GM19193 (cell line): Measurements from ENCODE around the gene MMP11.

Source experiments
- POLR2A ChIP-seq: IDR thresholded peaks from 4 replicates; pipeline ENCODE4 v1.6.1; 2011; ENCODE audit not compliant: insufficient read depth, insufficient read length; ENCODE audit errors: extremely low read depth

MMP11 gene

GRCh38 chr22:23754980-23755636 is 17.5 kb upstream of the MMP11 start:
- no peak for TF ChIP-seq POLR2A

GRCh38 chr22:23755711-23756110 is 16.9 kb upstream of the MMP11 start:
- TF ChIP-seq POLR2A = no peak

- no peak for TF ChIP-seq POLR2A
Observed at GRCh38 chr22:23756891-23757290, 15.8 kb upstream of the MMP11 start.

GRCh38 chr22:23759566-23759965 is 13.1 kb upstream of the MMP11 start:
- TF ChIP-seq POLR2A = no peak

- TF ChIP-seq POLR2A = no peak
Observed at GRCh38 chr22:23760056-23760455, 12.6 kb upstream of the MMP11 start.

GRCh38 chr22:23762842-23763578 is 9.6 kb upstream of the MMP11 start, which contains the start of gene C22orf15:
Gene C22orf15, plus strand, starts transcription at chr22:23762990. Its CDS starts 317 bp downstream, at chr22:23763307.
- TF ChIP-seq POLR2A = no peak

GRCh38 chr22:23763579-23763945 is 9.1 kb upstream of the MMP11 start:
- no peak for TF ChIP-seq POLR2A

- TF ChIP-seq POLR2A = no peak
Observed at GRCh38 chr22:23763954-23764353, 8.7 kb upstream of the MMP11 start.

GRCh38 chr22:23764899-23765881 is 7.5 kb upstream of the MMP11 start:
- no peak for TF ChIP-seq POLR2A

- no peak for TF ChIP-seq POLR2A
Observed at GRCh38 chr22:23767303-23767672, 5.4 kb upstream of the MMP11 start.

GRCh38 chr22:23767673-23768548 is 4.7 kb upstream of the MMP11 start, which contains the start of gene CHCHD10:
Gene CHCHD10, minus strand, starts transcription at chr22:23767972. Its CDS starts 98 bp downstream, at chr22:23767874.
- peak; percentile 77 for TF ChIP-seq POLR2A

GRCh38 chr22:23769321-23769965 is 3.2 kb upstream of the MMP11 start:
- TF ChIP-seq POLR2A = no peak

- no peak for TF ChIP-seq POLR2A
Observed at GRCh38 chr22:23772315-23772648, 367 bp upstream of the MMP11 start.
